H1 (cell line): Measurements from ENCODE around the gene TBC1D24. TPM values are rescaled to one million over a fixed set of nuclear protein-coding genes. Genes with fewer than 3 reads are reported as not detected.

ENCODE experiments used
- CEBPB ChIP-seq: IDR thresholded peaks from 2 replicates; pipeline ENCODE4 v1.6.1; 2012; ENCODE audit warnings: low read depth, low read length
- CHD7 ChIP-seq: fragments of 300-600 bp; sonication (generic); IDR thresholded peaks from 2 replicates; pipeline ENCODE4 v1.7.1; 2012; ENCODE audit warnings: low read length, moderate library complexity, mild to moderate bottlenecking, inconsistent platforms; ENCODE audit not compliant: insufficient replicate concordance
- CTBP2 ChIP-seq: IDR thresholded peaks from 2 replicates; pipeline ENCODE4 v1.7.0; 2011; ENCODE audit warnings: borderline replicate concordance, mild to moderate bottlenecking, moderate library complexity, mixed read lengths, low read length; ENCODE audit not compliant: insufficient read depth, insufficient read length
- E2F6 ChIP-seq: IDR thresholded peaks from 2 replicates; pipeline ENCODE4 v1.6.1; 2012; ENCODE audit warnings: inconsistent platforms
- NRF1 ChIP-seq: IDR thresholded peaks from 2 replicates; pipeline ENCODE4 v1.6.1; 2011; ENCODE audit warnings: mild to moderate bottlenecking, low read depth, low read length, improper control_type of control experiment
- RBBP5 ChIP-seq: IDR thresholded peaks from 2 replicates; pipeline ENCODE4 v1.7.1; 2012; ENCODE audit warnings: low read depth, mild to moderate bottlenecking, inconsistent platforms, low read length, moderate library complexity, borderline replicate concordance
- TEAD4 ChIP-seq: IDR thresholded peaks from 2 replicates; pipeline ENCODE4 v1.6.1; 2012; ENCODE audit warnings: low read depth, low read length, inconsistent platforms, mixed read lengths
- polyA plus RNA-seq, 7 experiments: library from polyadenylated mRNA; depleted of rRNA in 3 of 7; stranded (reverse) in 5 of 7; unstranded in 2 of 7; fragments of >200 nt in 5 of 7; fragments of 200-250 nt in 2 of 7; gene quantifications; 1 replicate in 5 of 7; 2 replicates in 1 of 7; 4 replicates in 1 of 7; pipeline versions ENCODE4 v1.2.1 to v1.2.3, GENCODE V29; 2011 to 2013; ENCODE audit warnings: missing spikeins in 2 of 7, mixed read lengths in 2 of 7
- total RNA-seq: library from RNA; stranded (reverse); fragmentation: NEBNext Ultra II Directional; extraction: Animal tissue kit (Norgen Biotek cat#: 25700); gene quantifications from 2 replicates; pipeline ENCODE4 v1.2.1, GENCODE V29; 2021

The TBC1D24 gene
- total and polyA plus RNA-seq, 2 of the 8 experiments (the other 6 are each of a cell fraction or from before 2014, with no cell fraction given): 8.7 to 21.5 TPM

- TF ChIP-seq CHD7: no peak
- no peak for TF ChIP-seq CEBPB
- peak; percentile 62; the same call in 1 of the 2 replicates for TF ChIP-seq RBBP5
- TF ChIP-seq E2F6: peak; percentile 97
- TF ChIP-seq NRF1: peak; percentile 55
- TF ChIP-seq TEAD4: no peak
- TF ChIP-seq CTBP2: no peak
Observed at GRCh38 chr16:2429034-2429770, 45.7 kb upstream of the TBC1D24 start, which contains the start of gene CCNF (continued).
